HEK293 (cell line): ENCODE results near the gene CD2BP2.

Source experiments
- BCL11A ChIP-seq: fragments of 450-650 bp; formaldehyde crosslinking; IDR thresholded peaks from 2 replicates; pipeline ENCODE4 v1.5.1; 2016; ENCODE audit warnings: low read depth, missing biosample characterization, missing genetic modification characterization
- KLF1 ChIP-seq: fragments of 450-650 bp; formaldehyde crosslinking; IDR thresholded peaks from 2 replicates; pipeline ENCODE4 v1.5.1; 2016; ENCODE audit warnings: missing biosample characterization, missing genetic modification characterization
- KLF7 ChIP-seq: fragments of 450-650 bp; formaldehyde crosslinking; IDR thresholded peaks from 2 replicates; pipeline ENCODE4 v1.5.1; 2016; ENCODE audit warnings: missing biosample characterization, missing genetic modification characterization, borderline replicate concordance
- ZBTB20 ChIP-seq: fragments of 450-650 bp; formaldehyde crosslinking; IDR thresholded peaks from 2 replicates; pipeline ENCODE4 v1.5.1; 2016; ENCODE audit warnings: missing biosample characterization, missing genetic modification characterization
- ZBTB21 ChIP-seq: fragments of 450-650 bp; formaldehyde crosslinking; IDR thresholded peaks from 2 replicates; pipeline ENCODE4 v1.5.1; 2017; ENCODE audit warnings: missing biosample characterization, missing genetic modification characterization
- ZFP69B ChIP-seq: fragments of 450-650 bp; formaldehyde crosslinking; IDR thresholded peaks from 2 replicates; pipeline ENCODE4 v1.5.1; 2016; ENCODE audit warnings: missing biosample characterization, missing genetic modification characterization
- ZNF121 ChIP-seq: fragments of 450-650 bp; formaldehyde crosslinking; IDR thresholded peaks from 2 replicates; pipeline ENCODE4 v1.5.1; 2016; ENCODE audit warnings: missing biosample characterization, missing genetic modification characterization
- ZNF169 ChIP-seq: fragments of 450-650 bp; formaldehyde crosslinking; IDR thresholded peaks from 2 replicates; pipeline ENCODE4 v1.5.1; 2016; ENCODE audit warnings: missing biosample characterization, missing genetic modification characterization
- ZNF174 ChIP-seq: fragments of 450-650 bp; formaldehyde crosslinking; IDR thresholded peaks from 2 replicates; pipeline ENCODE4 v1.5.0; 2017; ENCODE audit warnings: missing biosample characterization, mild to moderate bottlenecking, missing genetic modification characterization
- ZNF2 ChIP-seq: fragments of 450-650 bp; formaldehyde crosslinking; IDR thresholded peaks from 2 replicates; pipeline ENCODE4 v1.5.1; 2016; ENCODE audit warnings: missing biosample characterization, missing genetic modification characterization
- ZNF214 ChIP-seq: fragments of 450-650 bp; formaldehyde crosslinking; IDR thresholded peaks from 2 replicates; pipeline ENCODE4 v1.5.1; 2017; ENCODE audit warnings: missing biosample characterization, mild to moderate bottlenecking, missing genetic modification characterization, borderline replicate concordance
- ZNF266 ChIP-seq: fragments of 450-650 bp; formaldehyde crosslinking; IDR thresholded peaks from 2 replicates; pipeline ENCODE4 v1.5.1; 2016; ENCODE audit warnings: missing biosample characterization, missing genetic modification characterization, low read depth
- ZNF311 ChIP-seq: fragments of 450-650 bp; formaldehyde crosslinking; IDR thresholded peaks from 2 replicates; pipeline ENCODE4 v1.5.1; 2017; ENCODE audit warnings: missing biosample characterization, missing genetic modification characterization, borderline replicate concordance
- ZNF423 ChIP-seq: fragments of 450-650 bp; formaldehyde crosslinking; IDR thresholded peaks from 2 replicates; pipeline ENCODE4 v1.5.1; 2016; ENCODE audit warnings: missing biosample characterization, missing genetic modification characterization
- ZNF501 ChIP-seq: fragments of 450-650 bp; formaldehyde crosslinking; IDR thresholded peaks from 2 replicates; pipeline ENCODE4 v1.5.1; 2016; ENCODE audit warnings: missing biosample characterization, missing genetic modification characterization
- ZNF529 ChIP-seq: fragments of 450-650 bp; formaldehyde crosslinking; IDR thresholded peaks from 2 replicates; pipeline ENCODE4 v1.5.1; 2017; ENCODE audit warnings: missing genetic modification characterization, missing biosample characterization; ENCODE audit not compliant: insufficient replicate concordance
- ZNF544 ChIP-seq: fragments of 450-650 bp; formaldehyde crosslinking; IDR thresholded peaks from 2 replicates; pipeline ENCODE4 v1.5.0; 2017; ENCODE audit warnings: missing biosample characterization, missing genetic modification characterization
- ZNF791 ChIP-seq: fragments of 450-650 bp; formaldehyde crosslinking; IDR thresholded peaks from 2 replicates; pipeline ENCODE4 v1.5.1; 2016; ENCODE audit warnings: missing biosample characterization, missing genetic modification characterization
- ZNF830 ChIP-seq: fragments of 450-650 bp; IDR thresholded peaks from 2 replicates; pipeline ENCODE4 v1.5.0; 2018; ENCODE audit warnings: missing biosample characterization, missing genetic modification characterization, low read depth, mild to moderate bottlenecking, moderate library complexity
- TF ChIP-seq, protein P1 (sequence below): fragments of 450-650 bp; formaldehyde crosslinking; IDR thresholded peaks from 2 replicates; pipeline ENCODE4 v1.5.1; 2016; ENCODE audit warnings: missing biosample characterization, missing genetic modification characterization, borderline replicate concordance
- TF ChIP-seq, protein P2 (sequence below): fragments of 450-650 bp; formaldehyde crosslinking; IDR thresholded peaks from 2 replicates; pipeline ENCODE4 v1.5.1; 2016; ENCODE audit warnings: missing biosample characterization, missing genetic modification characterization
- TF ChIP-seq, protein P3 (sequence below): fragments of 450-650 bp; formaldehyde crosslinking; IDR thresholded peaks from 2 replicates; pipeline ENCODE4 v1.5.1; 2017; ENCODE audit warnings: missing biosample characterization, missing genetic modification characterization
- TF ChIP-seq, protein P4 (sequence below): fragments of 450-650 bp; formaldehyde crosslinking; IDR thresholded peaks from 2 replicates; pipeline ENCODE4 v1.5.1; 2016; ENCODE audit warnings: missing biosample characterization, missing genetic modification characterization
- TF ChIP-seq, protein P5 (sequence below): fragments of 450-650 bp; formaldehyde crosslinking; IDR thresholded peaks from 2 replicates; pipeline ENCODE4 v1.5.1; 2017; ENCODE audit warnings: missing biosample characterization, missing genetic modification characterization

CD2BP2 gene

DNA sequence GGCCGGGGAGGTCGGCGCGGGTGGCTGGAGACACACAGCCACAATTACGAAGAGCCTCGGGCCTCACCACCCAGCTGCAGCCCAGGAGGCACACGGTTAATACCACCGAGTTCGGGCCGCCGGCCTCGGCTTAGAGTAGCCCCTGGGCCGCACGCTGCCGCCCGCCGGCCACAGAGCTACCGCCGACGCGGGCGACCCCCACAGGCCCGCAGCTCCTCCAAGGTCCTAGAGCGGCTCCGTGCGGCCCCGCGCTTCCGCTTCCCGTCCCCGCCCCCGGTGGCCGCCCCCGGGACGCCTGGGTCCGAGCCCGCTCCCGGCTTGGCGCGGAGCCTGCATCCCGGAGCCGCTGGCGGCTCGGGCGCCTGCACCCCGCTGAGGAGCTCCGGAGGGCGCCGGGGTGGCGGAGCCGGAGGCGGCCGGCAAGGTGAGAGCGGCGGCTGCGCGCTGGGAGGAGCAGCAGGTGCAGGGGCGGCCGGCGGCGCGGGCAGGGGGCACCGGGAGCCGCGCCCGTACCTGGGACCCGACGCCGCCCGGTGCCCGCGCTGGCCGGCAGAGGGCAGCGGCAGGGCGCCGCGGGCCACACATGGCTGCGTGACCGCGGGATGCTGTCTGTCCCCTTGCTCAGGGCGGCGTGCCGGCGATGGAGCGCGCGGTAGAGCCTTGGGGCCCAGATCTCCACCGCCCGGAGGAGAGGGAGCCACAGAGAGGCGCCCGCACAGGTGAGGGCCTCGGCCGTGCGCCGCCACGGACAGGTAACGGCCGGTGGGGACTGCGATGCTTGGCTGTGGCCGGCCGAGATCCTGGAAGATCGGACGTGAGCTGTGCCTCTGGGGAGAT lies 40.3 kb upstream of the CD2BP2 start, which contains the start of gene ZNF48 (continued):
- TF ChIP-seq, protein P1, sequence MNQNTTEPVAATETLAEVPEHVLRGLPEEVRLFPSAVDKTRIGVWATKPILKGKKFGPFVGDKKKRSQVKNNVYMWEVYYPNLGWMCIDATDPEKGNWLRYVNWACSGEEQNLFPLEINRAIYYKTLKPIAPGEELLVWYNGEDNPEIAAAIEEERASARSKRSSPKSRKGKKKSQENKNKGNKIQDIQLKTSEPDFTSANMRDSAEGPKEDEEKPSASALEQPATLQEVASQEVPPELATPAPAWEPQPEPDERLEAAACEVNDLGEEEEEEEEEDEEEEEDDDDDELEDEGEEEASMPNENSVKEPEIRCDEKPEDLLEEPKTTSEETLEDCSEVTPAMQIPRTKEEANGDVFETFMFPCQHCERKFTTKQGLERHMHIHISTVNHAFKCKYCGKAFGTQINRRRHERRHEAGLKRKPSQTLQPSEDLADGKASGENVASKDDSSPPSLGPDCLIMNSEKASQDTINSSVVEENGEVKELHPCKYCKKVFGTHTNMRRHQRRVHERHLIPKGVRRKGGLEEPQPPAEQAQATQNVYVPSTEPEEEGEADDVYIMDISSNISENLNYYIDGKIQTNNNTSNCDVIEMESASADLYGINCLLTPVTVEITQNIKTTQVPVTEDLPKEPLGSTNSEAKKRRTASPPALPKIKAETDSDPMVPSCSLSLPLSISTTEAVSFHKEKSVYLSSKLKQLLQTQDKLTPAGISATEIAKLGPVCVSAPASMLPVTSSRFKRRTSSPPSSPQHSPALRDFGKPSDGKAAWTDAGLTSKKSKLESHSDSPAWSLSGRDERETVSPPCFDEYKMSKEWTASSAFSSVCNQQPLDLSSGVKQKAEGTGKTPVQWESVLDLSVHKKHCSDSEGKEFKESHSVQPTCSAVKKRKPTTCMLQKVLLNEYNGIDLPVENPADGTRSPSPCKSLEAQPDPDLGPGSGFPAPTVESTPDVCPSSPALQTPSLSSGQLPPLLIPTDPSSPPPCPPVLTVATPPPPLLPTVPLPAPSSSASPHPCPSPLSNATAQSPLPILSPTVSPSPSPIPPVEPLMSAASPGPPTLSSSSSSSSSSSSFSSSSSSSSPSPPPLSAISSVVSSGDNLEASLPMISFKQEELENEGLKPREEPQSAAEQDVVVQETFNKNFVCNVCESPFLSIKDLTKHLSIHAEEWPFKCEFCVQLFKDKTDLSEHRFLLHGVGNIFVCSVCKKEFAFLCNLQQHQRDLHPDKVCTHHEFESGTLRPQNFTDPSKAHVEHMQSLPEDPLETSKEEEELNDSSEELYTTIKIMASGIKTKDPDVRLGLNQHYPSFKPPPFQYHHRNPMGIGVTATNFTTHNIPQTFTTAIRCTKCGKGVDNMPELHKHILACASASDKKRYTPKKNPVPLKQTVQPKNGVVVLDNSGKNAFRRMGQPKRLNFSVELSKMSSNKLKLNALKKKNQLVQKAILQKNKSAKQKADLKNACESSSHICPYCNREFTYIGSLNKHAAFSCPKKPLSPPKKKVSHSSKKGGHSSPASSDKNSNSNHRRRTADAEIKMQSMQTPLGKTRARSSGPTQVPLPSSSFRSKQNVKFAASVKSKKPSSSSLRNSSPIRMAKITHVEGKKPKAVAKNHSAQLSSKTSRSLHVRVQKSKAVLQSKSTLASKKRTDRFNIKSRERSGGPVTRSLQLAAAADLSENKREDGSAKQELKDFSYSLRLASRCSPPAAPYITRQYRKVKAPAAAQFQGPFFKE: no peak
- TF ChIP-seq ZNF121 (tag by site-specific recombination) (no peak), ZNF266 (tag by site-specific recombination) (no peak), ZNF791 (tag by site-specific recombination) (no peak), ZNF544 (tag by site-specific recombination) (no peak), BCL11A (tag by site-specific recombination) (0 out of 2 replicates have a peak, but pooled peaks have one; percentile 31), KLF7 (tag by site-specific recombination) (peak; percentile 78), ZNF214 (tag by site-specific recombination) (no peak), ZFP69B (tag by site-specific recombination) (peak; percentile 69), ZNF2 (peak; percentile 84), ZBTB21 (tag by site-specific recombination) (no peak), KLF1 (peak; percentile 46), ZBTB20 (peak; percentile 70; the same call in 1 of the 2 replicates), ZNF423 (tag by site-specific recombination) (no peak), ZNF174 (tag by site-specific recombination) (no peak), ZNF169 (no peak), ZNF501 (no peak; the same call in none of the 2 replicates), ZNF830 (tag by site-specific recombination) (no peak), ZNF529 (tag by site-specific recombination) (no peak), ZNF311 (tag by site-specific recombination) (no peak)
- TF ChIP-seq, protein P2, sequence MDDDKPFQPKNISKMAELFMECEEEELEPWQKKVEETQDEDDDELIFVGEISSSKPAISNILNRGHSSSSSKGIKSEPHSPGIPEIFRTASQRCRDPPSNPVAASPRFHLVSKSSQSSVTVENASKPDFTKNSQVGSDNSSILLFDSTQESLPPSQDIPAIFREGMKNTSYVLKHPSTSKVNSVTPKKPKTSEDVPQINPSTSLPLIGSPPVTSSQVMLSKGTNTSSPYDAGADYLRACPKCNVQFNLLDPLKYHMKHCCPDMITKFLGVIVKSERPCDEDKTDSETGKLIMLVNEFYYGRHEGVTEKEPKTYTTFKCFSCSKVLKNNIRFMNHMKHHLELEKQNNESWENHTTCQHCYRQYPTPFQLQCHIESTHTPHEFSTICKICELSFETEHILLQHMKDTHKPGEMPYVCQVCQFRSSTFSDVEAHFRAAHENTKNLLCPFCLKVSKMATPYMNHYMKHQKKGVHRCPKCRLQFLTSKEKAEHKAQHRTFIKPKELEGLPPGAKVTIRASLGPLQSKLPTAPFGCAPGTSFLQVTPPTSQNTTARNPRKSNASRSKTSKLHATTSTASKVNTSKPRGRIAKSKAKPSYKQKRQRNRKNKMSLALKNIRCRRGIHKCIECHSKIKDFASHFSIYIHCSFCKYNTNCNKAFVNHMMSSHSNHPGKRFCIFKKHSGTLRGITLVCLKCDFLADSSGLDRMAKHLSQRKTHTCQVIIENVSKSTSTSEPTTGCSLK (tag by site-specific recombination): no peak
- TF ChIP-seq, protein P3, sequence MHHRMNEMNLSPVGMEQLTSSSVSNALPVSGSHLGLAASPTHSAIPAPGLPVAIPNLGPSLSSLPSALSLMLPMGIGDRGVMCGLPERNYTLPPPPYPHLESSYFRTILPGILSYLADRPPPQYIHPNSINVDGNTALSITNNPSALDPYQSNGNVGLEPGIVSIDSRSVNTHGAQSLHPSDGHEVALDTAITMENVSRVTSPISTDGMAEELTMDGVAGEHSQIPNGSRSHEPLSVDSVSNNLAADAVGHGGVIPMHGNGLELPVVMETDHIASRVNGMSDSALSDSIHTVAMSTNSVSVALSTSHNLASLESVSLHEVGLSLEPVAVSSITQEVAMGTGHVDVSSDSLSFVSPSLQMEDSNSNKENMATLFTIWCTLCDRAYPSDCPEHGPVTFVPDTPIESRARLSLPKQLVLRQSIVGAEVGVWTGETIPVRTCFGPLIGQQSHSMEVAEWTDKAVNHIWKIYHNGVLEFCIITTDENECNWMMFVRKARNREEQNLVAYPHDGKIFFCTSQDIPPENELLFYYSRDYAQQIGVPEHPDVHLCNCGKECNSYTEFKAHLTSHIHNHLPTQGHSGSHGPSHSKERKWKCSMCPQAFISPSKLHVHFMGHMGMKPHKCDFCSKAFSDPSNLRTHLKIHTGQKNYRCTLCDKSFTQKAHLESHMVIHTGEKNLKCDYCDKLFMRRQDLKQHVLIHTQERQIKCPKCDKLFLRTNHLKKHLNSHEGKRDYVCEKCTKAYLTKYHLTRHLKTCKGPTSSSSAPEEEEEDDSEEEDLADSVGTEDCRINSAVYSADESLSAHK (tag by site-specific recombination): peak; percentile 60
- TF ChIP-seq, protein P4, sequence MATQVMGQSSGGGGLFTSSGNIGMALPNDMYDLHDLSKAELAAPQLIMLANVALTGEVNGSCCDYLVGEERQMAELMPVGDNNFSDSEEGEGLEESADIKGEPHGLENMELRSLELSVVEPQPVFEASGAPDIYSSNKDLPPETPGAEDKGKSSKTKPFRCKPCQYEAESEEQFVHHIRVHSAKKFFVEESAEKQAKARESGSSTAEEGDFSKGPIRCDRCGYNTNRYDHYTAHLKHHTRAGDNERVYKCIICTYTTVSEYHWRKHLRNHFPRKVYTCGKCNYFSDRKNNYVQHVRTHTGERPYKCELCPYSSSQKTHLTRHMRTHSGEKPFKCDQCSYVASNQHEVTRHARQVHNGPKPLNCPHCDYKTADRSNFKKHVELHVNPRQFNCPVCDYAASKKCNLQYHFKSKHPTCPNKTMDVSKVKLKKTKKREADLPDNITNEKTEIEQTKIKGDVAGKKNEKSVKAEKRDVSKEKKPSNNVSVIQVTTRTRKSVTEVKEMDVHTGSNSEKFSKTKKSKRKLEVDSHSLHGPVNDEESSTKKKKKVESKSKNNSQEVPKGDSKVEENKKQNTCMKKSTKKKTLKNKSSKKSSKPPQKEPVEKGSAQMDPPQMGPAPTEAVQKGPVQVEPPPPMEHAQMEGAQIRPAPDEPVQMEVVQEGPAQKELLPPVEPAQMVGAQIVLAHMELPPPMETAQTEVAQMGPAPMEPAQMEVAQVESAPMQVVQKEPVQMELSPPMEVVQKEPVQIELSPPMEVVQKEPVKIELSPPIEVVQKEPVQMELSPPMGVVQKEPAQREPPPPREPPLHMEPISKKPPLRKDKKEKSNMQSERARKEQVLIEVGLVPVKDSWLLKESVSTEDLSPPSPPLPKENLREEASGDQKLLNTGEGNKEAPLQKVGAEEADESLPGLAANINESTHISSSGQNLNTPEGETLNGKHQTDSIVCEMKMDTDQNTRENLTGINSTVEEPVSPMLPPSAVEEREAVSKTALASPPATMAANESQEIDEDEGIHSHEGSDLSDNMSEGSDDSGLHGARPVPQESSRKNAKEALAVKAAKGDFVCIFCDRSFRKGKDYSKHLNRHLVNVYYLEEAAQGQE (tag by site-specific recombination): no peak
- TF ChIP-seq, protein P5, sequence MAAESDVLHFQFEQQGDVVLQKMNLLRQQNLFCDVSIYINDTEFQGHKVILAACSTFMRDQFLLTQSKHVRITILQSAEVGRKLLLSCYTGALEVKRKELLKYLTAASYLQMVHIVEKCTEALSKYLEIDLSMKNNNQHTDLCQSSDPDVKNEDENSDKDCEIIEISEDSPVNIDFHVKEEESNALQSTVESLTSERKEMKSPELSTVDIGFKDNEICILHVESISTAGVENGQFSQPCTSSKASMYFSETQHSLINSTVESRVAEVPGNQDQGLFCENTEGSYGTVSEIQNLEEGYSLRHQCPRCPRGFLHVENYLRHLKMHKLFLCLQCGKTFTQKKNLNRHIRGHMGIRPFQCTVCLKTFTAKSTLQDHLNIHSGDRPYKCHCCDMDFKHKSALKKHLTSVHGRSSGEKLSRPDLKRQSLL (tag by site-specific recombination): peak; percentile 100
